Ascending aorta (tissue), 2 donors: ENCODE measurements around the gene INO80B. TPM values are rescaled to one million over a fixed set of nuclear protein-coding genes. Genes with fewer than 3 reads are reported as not detected.
A peak's percentile ranks its signal among the peaks of the same experiment; 100 is the strongest.

Source experiments
- DNase-seq, 2 donors: peaks; one replicate each; pipeline ENCODE4 v3.0.0-alpha.2; 2019; ENCODE audit warnings: low spot score in 2 of 2
- H3K27ac ChIP-seq, 2 donors: fragments of 200-600 bp; sonication (generic); one replicate each; pipeline ENCODE4 v1.5.1; 2016 to 2017; ENCODE audit warnings: mild to moderate bottlenecking in 1 of 2
- H3K27me3 ChIP-seq: fragments of 200-600 bp; sonication (generic); one replicate; pipeline ENCODE4 v1.5.1; 2017
- H3K36me3 ChIP-seq, 2 donors: fragments of 200-600 bp; sonication (generic); one replicate each; pipeline ENCODE4 v1.5.1; 2016
- H3K4me1 ChIP-seq, 2 donors: fragments of 200-600 bp; sonication (generic); one replicate each; pipeline ENCODE4 v1.5.1; 2016 to 2017; ENCODE audit warnings: mild to moderate bottlenecking in 1 of 2
- H3K4me3 ChIP-seq, 2 donors: fragments of 200-600 bp; sonication (generic); one replicate each; pipeline ENCODE4 v1.5.1; 2016 to 2017; ENCODE audit warnings: mild to moderate bottlenecking in 1 of 2
- H3K9me3 ChIP-seq, 2 donors: fragments of 200-600 bp; sonication (generic); one replicate each; pipeline ENCODE4 v1.5.1; 2016
- intact Hi-C: fragments of 100-400 bp; cut with DNase I; formaldehyde crosslinking; loops from one replicate; pipeline ENCODE4 v1.15.1; 2023
- total RNA-seq: library from RNA; depleted of rRNA; stranded (reverse); fragments of >200 nt; gene quantifications from one replicate; pipeline ENCODE4 v1.1.0, GENCODE V29; 2016
- TF ChIP-seq, protein P1 (sequence below), 3 experiments: fragments of 200-600 bp in 2 of 3; fragments of 450-650 bp in 1 of 3; sonication (generic) in 2 of 3; IDR thresholded peaks; one replicate each; pipeline ENCODE4 v1.5.1; 2016 to 2019; ENCODE audit warnings: antibody characterized with exemption in 3 of 3, mild to moderate bottlenecking in 1 of 3, moderate library complexity in 1 of 3

Gene INO80B
- total RNA-seq, 1 donor from 2014 or later = 79.4 TPM

DNA sequence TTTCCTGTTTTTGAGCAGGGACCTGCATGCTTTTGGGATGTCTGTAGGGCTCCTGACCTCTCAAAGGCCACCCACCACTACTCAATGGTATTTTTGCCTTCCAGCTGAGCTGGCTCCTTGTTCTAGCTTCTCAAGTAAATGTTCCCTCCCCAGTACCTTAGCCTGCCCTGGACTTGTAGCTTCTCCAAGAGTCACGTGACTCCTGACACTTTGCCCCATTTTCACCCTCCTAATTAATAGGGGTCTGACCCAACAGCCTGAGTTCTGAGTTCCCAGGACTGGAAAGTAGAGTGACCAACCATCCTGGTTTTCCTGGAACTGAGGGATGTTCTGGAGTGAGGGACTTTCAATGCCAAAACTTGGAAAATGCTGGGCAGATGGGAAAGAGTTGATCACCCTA is 40.6 kb downstream of the INO80B start:
- H3K27me3 ChIP-seq = peaks cover 5% of the 10 kb centered on the region
- TF ChIP-seq, protein P1, sequence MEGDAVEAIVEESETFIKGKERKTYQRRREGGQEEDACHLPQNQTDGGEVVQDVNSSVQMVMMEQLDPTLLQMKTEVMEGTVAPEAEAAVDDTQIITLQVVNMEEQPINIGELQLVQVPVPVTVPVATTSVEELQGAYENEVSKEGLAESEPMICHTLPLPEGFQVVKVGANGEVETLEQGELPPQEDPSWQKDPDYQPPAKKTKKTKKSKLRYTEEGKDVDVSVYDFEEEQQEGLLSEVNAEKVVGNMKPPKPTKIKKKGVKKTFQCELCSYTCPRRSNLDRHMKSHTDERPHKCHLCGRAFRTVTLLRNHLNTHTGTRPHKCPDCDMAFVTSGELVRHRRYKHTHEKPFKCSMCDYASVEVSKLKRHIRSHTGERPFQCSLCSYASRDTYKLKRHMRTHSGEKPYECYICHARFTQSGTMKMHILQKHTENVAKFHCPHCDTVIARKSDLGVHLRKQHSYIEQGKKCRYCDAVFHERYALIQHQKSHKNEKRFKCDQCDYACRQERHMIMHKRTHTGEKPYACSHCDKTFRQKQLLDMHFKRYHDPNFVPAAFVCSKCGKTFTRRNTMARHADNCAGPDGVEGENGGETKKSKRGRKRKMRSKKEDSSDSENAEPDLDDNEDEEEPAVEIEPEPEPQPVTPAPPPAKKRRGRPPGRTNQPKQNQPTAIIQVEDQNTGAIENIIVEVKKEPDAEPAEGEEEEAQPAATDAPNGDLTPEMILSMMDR (IDR thresholded peaks at IDR 0.05) = no peak
- H3K27ac ChIP-seq = no peak overlapping the region
- no peak overlapping the region for H3K4me3 ChIP-seq
- intact Hi-C loops = no loop called here
- peaks cover 31 to 34% of the 10 kb centered on the region in 2 donors for H3K36me3 ChIP-seq
- H3K9me3 ChIP-seq = no peaks in the 10 kb centered on the region
- H3K4me1 ChIP-seq = peaks cover 0 to 8% of the 10 kb centered on the region in 2 donors
- DNase-seq = no peak

DNA sequence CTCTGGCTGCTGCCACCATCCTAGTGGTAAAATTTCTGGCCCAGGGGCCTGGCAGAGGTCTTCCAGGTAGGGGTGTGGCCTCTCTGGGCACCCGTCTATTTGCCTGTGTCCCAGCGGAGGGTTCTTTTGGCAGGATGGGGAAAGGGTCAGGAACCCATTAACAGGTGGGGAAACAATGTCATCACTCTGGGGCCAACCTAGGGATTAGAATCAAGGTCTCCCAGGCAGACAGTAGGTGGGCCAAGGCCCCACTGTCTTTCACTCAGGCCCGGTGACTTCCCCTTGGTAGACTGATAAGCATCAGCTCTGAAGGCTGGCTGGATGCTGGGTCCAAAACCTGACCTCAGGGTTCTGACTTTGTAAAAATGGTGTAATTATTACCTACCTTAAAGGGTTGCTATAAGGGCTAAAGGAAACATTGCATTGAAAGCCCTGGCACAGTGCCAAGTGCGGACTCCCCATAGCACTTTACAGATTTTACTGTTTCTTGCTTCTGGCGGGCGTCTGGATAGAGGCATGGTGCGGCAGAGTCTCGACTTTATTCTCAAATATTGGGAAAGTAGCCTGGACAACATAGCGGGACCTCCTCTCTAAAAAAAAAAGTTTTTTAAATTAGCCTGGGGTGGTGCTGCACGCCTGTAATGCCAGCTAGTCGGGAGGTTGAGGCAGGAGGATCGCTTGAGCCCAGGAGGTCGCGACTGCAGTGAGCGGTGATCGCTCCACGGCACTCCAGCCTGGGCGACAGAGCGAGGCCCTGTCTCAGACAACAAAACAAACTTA is 42.3 kb downstream of the INO80B start:
- H3K9me3 ChIP-seq = no peaks in the 10 kb centered on the region
- TF ChIP-seq, protein P1 (IDR thresholded peaks at IDR 0.05) = no peak
- no peak for DNase-seq
- peaks cover 5% of the 10 kb centered on the region for H3K27me3 ChIP-seq
- no peak overlapping the region for H3K27ac ChIP-seq
- H3K36me3 ChIP-seq = peaks cover 14 to 17% of the 10 kb centered on the region in 2 donors
- intact Hi-C loops = no loop called here
- peaks cover 0 to 8% of the 10 kb centered on the region in 2 donors for H3K4me1 ChIP-seq
- H3K4me3 ChIP-seq = peak overlapping the region; percentile 9 to 51

- peaks cover 6 to 9% of the 10 kb centered on the region in 2 donors for H3K36me3 ChIP-seq
- H3K9me3 ChIP-seq = no peaks in the 10 kb centered on the region
- H3K4me3 ChIP-seq = peak overlapping the region; percentile 9 to 51
- peaks cover 5% of the 10 kb centered on the region for H3K27me3 ChIP-seq
- TF ChIP-seq, protein P1 (IDR thresholded peaks at IDR 0.05) = no peak
- H3K27ac ChIP-seq = no peak overlapping the region
- peaks cover 0 to 8% of the 10 kb centered on the region in 2 donors for H3K4me1 ChIP-seq
- DNase-seq = no peak
- intact Hi-C loops = no loop called here
These were observed 43.1 kb downstream of the INO80B start for GRCh38 chr2:74497777-74498499.

GRCh38 chr2:74498500-74499266 is 43.8 kb downstream of the INO80B start:
- H3K4me3 ChIP-seq = peak overlapping the region; percentile 12 to 51
- intact Hi-C loops = no loop called here
- H3K36me3 ChIP-seq = peaks cover under 1 to 2% of the 10 kb centered on the region in 2 donors
- H3K27me3 ChIP-seq = peaks cover 5% of the 10 kb centered on the region
- H3K27ac ChIP-seq = no peak overlapping the region
- peaks cover 3 to 13% of the 10 kb centered on the region in 2 donors for H3K4me1 ChIP-seq
- H3K9me3 ChIP-seq = no peaks in the 10 kb centered on the region
- no peak for DNase-seq
- TF ChIP-seq, protein P1 (IDR thresholded peaks at IDR 0.05) = no peak

DNA sequence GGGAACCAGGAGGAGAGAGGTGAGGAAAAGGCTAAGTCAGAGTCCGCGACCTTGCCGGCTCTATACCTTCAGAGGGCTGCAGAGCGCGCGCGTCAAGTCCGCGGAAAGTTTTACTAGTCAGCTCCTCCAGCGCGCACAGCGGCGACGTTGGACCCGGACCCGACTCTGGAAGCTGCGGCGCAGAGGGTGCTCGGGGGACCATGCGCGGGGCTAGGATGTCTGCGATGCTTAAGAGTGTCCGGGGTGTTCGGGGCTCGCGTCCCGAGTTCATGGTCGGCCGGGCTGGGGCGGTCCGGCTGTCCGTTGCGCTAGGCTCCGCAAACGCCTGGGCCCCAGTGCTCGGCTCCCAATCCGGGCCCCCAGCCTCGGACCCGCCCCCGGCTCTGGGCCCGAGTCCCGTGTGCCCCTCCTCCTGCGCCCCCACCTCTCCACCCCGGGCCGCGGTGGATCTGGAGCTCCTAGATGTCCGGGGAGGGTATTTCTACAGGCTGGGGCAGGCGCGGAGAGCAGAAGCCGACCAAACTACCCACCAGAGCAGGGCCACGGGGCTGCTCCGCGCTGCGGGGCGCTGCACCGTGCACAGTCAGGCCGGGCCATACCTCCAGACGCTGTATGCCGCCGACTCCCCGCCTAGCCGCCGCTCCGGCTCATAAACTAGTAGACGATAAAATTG is 44.5 kb downstream of the INO80B start, which contains the start of gene LBX2:
TSS of gene LBX2 (minus strand) at position 337 of the 673 bp plus-strand sequence. CDS start at position 271, 66 bp downstream.
- Histone ChIP-seq H3K9me3 (no peaks in the 10 kb centered on the region), H3K36me3 (no peaks in the 10 kb centered on the region), H3K4me1 (peaks cover 3 to 13% of the 10 kb centered on the region in 2 donors), H3K27me3 (peaks cover 5% of the 10 kb centered on the region), H3K4me3 (peak within 1 kb of the TSS; percentile 12 to 51), H3K27ac (no peak within 1 kb of the TSS)
- TF ChIP-seq, protein P1 (IDR thresholded peaks at IDR 0.05) = no peak
- no peak for DNase-seq
- intact Hi-C loops = no loop called here
